ENCODE results near the gene MAP4. TPM values are rescaled to one million over a fixed set of nuclear protein-coding genes. Genes with fewer than 3 reads are reported as not detected.

Gene MAP4
- total RNA-seq, 1 donor from 2014 or later, result 191 TPM

DNA sequence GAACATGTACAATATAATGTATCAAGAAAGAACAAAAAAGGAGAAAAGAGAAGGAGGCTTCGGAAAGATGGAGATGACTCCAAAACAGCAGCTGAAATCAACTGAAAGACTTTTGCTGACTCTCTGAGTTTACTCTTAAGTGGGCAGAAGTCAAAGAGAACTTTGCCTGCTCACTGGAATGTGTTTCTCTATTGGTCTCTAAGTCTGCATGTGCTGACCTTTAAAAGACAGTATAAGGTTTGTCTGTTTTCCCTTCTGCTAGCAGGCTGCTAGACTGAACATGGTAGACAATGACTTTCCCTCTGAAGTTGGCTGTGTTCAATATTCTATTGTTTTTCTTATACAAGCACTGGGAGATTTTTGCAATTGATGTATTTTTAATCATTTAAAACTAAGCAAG, 7.2 kb upstream of the MAP4 start:
- ATAC-seq (no peak), DNase-seq (no peak)
- Histone ChIP-seq H3K27me3 (no peaks in the 10 kb centered on the region), H3K4me3 (no peak overlapping the region), H3K36me3 (no peaks in the 10 kb centered on the region), H3K27ac (no peak overlapping the region), H3K9me3 (no peaks in the 10 kb centered on the region), H3K4me1 (no peaks in the 10 kb centered on the region)
- TF ChIP-seq, protein P1, sequence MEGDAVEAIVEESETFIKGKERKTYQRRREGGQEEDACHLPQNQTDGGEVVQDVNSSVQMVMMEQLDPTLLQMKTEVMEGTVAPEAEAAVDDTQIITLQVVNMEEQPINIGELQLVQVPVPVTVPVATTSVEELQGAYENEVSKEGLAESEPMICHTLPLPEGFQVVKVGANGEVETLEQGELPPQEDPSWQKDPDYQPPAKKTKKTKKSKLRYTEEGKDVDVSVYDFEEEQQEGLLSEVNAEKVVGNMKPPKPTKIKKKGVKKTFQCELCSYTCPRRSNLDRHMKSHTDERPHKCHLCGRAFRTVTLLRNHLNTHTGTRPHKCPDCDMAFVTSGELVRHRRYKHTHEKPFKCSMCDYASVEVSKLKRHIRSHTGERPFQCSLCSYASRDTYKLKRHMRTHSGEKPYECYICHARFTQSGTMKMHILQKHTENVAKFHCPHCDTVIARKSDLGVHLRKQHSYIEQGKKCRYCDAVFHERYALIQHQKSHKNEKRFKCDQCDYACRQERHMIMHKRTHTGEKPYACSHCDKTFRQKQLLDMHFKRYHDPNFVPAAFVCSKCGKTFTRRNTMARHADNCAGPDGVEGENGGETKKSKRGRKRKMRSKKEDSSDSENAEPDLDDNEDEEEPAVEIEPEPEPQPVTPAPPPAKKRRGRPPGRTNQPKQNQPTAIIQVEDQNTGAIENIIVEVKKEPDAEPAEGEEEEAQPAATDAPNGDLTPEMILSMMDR (IDR thresholded peaks at IDR 0.05), result no peak
- intact Hi-C loops (cut with DNase I), result no loop called here

DNA sequence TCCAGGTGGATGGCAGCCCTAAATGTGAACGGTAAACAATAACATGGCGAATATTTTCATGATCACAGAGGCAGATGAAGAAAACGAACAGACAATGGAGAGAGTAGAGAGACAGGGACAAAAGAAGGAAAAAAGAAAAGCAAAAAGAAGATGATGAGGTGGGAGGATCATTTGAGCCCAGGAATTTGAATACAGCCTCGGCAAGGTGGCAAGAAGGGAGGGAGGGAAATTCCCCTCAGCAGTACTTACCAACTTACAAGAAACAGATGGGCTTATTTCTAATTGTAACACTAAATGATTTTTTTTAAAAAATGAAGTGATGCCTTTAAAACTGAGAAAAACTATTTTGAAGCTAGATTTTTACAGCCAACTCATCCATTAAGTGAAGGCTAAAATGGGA, 6.0 kb upstream of the MAP4 start:
- TF ChIP-seq, protein P1 (IDR thresholded peaks at IDR 0.05), result no peak
- no peaks in the 10 kb centered on the region for H3K36me3 ChIP-seq
- H3K4me1 ChIP-seq, result no peaks in the 10 kb centered on the region
- no peak overlapping the region for H3K4me3 ChIP-seq
- H3K27me3 ChIP-seq, result no peaks in the 10 kb centered on the region
- H3K27ac ChIP-seq, result no peak overlapping the region
- intact Hi-C loops (cut with DNase I), result no loop called here
- ATAC-seq, result no peak
- DNase-seq, result no peak
- no peaks in the 10 kb centered on the region for H3K9me3 ChIP-seq

DNA sequence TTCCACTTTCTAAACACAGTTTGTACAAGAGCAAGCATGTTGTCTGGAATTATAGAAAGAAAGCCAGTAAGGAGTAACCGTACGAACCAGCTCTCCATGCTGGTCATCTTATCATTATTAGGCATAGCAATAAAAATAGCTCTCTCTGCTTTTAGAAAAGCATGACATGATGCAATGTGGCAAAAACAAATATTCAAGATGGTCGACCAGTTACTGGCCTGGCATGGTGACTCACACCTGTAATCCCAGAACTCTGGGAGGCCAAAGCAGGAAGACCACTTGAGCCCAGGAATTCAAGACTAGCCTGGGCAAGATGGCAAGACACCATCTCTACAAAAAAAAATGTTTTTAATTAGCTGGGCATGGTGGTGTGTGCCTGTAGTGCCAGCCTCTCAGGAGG, 2.6 kb upstream of the MAP4 start:
- H3K27me3 ChIP-seq, result no peaks in the 10 kb centered on the region
- DNase-seq, result no peak
- H3K36me3 ChIP-seq, result no peaks in the 10 kb centered on the region
- no peaks in the 10 kb centered on the region for H3K9me3 ChIP-seq
- ATAC-seq, result peak; percentile 37
- no peak overlapping the region for H3K4me3 ChIP-seq
- intact Hi-C loops (cut with DNase I), result no loop called here
- TF ChIP-seq, protein P1 (IDR thresholded peaks at IDR 0.05), result no peak
- peaks cover 25% of the 10 kb centered on the region for H3K4me1 ChIP-seq
- no peak overlapping the region for H3K27ac ChIP-seq

DNA sequence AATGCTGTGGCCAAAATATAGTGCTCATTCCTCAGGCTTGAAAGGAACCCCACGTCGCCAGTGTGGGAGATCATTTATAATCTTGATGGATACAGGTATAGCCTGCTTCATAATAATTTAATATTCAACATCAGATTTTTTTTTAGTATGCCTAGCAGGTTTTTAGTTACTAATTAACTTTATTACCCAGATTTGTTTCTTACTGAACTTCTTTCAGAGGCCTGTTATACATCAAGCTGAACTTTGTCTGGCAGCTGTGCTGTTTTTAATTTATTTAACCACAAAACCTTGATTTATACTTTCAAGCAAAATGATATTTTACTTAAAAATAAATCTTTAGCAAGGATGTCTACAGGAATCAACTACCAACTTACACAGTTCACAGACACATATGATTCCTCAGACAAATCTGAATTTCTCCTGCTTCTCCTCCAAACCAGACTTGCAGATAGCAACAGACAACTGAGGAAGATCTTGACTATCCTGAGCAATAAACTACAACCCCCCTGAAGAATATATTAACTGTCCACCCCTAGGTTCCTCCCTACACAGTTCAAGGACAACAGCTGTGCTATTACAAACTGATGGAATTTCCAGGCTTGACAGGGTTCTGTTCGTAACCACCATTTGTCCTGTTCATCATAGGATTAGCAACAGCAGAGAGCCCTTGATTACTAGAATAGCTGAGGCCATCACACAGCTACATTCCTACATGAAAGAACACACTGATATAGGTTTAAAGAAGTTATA, 610 bp downstream of the MAP4 start:
- TF ChIP-seq, protein P1 (IDR thresholded peaks at IDR 0.05), result no peak
- intact Hi-C loops (cut with DNase I), result no loop called here
- ATAC-seq, result no peak
- H3K27me3 ChIP-seq, result no peaks in the 10 kb centered on the region
- no peak for DNase-seq
- H3K4me1 ChIP-seq, result peaks cover 34% of the 10 kb centered on the region
- H3K27ac ChIP-seq, result peak overlapping the region; percentile 39
- H3K4me3 ChIP-seq, result no peak overlapping the region
- no peaks in the 10 kb centered on the region for H3K9me3 ChIP-seq
- no peaks in the 10 kb centered on the region for H3K36me3 ChIP-seq

DNA sequence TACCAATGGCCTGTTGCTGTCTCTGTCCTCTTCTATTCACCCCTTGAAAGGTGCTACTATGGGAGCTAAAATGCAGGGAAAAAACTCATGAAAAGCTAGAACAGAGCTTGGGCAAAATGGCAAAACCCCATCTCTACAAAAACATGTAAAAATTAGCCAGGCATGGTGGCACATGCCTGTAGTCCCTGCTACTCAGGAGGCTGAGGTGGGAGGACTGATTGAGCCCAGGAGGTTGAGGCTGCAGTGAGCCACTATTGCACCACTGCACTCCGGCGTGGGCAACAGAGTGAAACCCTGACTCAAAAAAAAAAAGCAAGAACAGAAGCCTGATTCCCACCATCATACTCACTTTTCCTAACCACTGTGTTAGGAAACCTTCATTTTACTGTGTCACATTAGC, 1.9 kb downstream of the MAP4 start:
- Histone ChIP-seq H3K4me3 (no peak overlapping the region), H3K9me3 (no peaks in the 10 kb centered on the region), H3K4me1 (peaks cover 34% of the 10 kb centered on the region), H3K27ac (no peak overlapping the region), H3K36me3 (no peaks in the 10 kb centered on the region), H3K27me3 (no peaks in the 10 kb centered on the region)
- intact Hi-C loops (cut with DNase I), result no loop called here
- TF ChIP-seq, protein P1 (IDR thresholded peaks at IDR 0.05), result no peak
- ATAC-seq (no peak), DNase-seq (no peak)

Measured in upper lobe of right lung (tissue), 1 donor.